Measurements from ENCODE around the gene TMEM247.
A peak's percentile ranks its signal among the peaks of the same experiment; 100 is the strongest.
"Not testable (repeated sequence)": the region's sequence is repeated elsewhere in the genome, so short reads cannot be mapped to it uniquely, and the experiment has no call there.

TMEM247 gene

GRCh38 chr2:46458763-46459500 is 20.4 kb upstream of the TMEM247 start:
- no peak for DNase-seq (ENCODE audit: low spot score)

- DNase-seq (ENCODE audit: low spot score): no peak
Measured at GRCh38 chr2:46459694-46460093, 19.7 kb upstream of the TMEM247 start.

GRCh38 chr2:46460241-46460921 is 19.0 kb upstream of the TMEM247 start:
- DNase-seq (ENCODE audit: low spot score): no peak

GRCh38 chr2:46461011-46461674 is 18.2 kb upstream of the TMEM247 start:
- peak; percentile 77 for DNase-seq (ENCODE audit: low spot score)

GRCh38 chr2:46461709-46462171 is 17.6 kb upstream of the TMEM247 start:
- DNase-seq (ENCODE audit: low spot score): peak; percentile 8

GRCh38 chr2:46462936-46463335 is 16.4 kb upstream of the TMEM247 start:
- DNase-seq (ENCODE audit: low spot score): no peak

- no peak for DNase-seq (ENCODE audit: low spot score)
Measured at GRCh38 chr2:46469116-46469515, 10.2 kb upstream of the TMEM247 start.

- no peak for DNase-seq (ENCODE audit: low spot score)
Measured at GRCh38 chr2:46469700-46470099, 9.7 kb upstream of the TMEM247 start.

GRCh38 chr2:46470114-46470628 is 9.2 kb upstream of the TMEM247 start:
- no peak for DNase-seq (ENCODE audit: low spot score)

GRCh38 chr2:46471019-46471583 is 8.3 kb upstream of the TMEM247 start:
- DNase-seq (ENCODE audit: low spot score): no peak

- DNase-seq (ENCODE audit: low spot score): no peak
Measured at GRCh38 chr2:46471697-46472096, 7.7 kb upstream of the TMEM247 start.

- DNase-seq (ENCODE audit: low spot score): not testable (repeated sequence)
Measured at GRCh38 chr2:46472165-46472564, 7.2 kb upstream of the TMEM247 start.

- DNase-seq (ENCODE audit: low spot score): peak; percentile 27
Measured at GRCh38 chr2:46477462-46477861, 1.9 kb upstream of the TMEM247 start.

GRCh38 chr2:46477925-46478324 is 1.4 kb upstream of the TMEM247 start:
- no peak for DNase-seq (ENCODE audit: low spot score)

- DNase-seq (ENCODE audit: low spot score): no peak
Measured at GRCh38 chr2:46480562-46480961, 1.2 kb downstream of the TMEM247 start.

GRCh38 chr2:46481198-46482193 is 2.1 kb downstream of the TMEM247 start:
- DNase-seq (ENCODE audit: low spot score): no peak

- no peak for DNase-seq (ENCODE audit: low spot score)
Measured at GRCh38 chr2:46482490-46482889, 3.1 kb downstream of the TMEM247 start.

GRCh38 chr2:46485002-46485401 is 5.6 kb downstream of the TMEM247 start:
- no peak for DNase-seq (ENCODE audit: low spot score)

- DNase-seq (ENCODE audit: low spot score): no peak
Measured at GRCh38 chr2:46486436-46486835, 7.1 kb downstream of the TMEM247 start.

- DNase-seq (ENCODE audit: low spot score): no peak
Measured at GRCh38 chr2:46487667-46488335, 8.4 kb downstream of the TMEM247 start.

GRCh38 chr2:46488389-46488788 is 9.0 kb downstream of the TMEM247 start:
- no peak for DNase-seq (ENCODE audit: low spot score)
